Activated naive CD4-positive, alpha-beta T cell treated with anti-CD3 and anti-CD28 coated beads for 36 hours (primary cell): ENCODE results near the gene PFKL. TPM values are rescaled to one million over a fixed set of nuclear protein-coding genes. Genes with fewer than 3 reads are reported as not detected.

Experiments used
- CTCF ChIA-PET: fragments of 350-600 bp; sonication (Branson Sonifier 250); formaldehyde crosslinking; loops from one replicate; lab custom pipeline; 2021; ENCODE audit warnings: antibody characterized with exemption; lab: Charles Lee
- DNase-seq: peaks from one replicate; pipeline ENCODE4 v3.0.0-alpha.2; 2020
- H3K27ac Mint-ChIP-seq: one replicate; pipeline ENCODE4 v1.8.0; 2021; ENCODE audit warnings: mild to moderate bottlenecking, mixed read lengths
- H3K27me3 Mint-ChIP-seq: one replicate; pipeline ENCODE4 v1.8.0; 2021; ENCODE audit warnings: low read depth, mixed read lengths
- H3K36me3 Mint-ChIP-seq: one replicate; pipeline ENCODE4 v1.8.0; 2021; ENCODE audit warnings: low read depth, mixed read lengths
- H3K4me1 Mint-ChIP-seq: one replicate; pipeline ENCODE4 v1.8.0; 2021; ENCODE audit warnings: low read depth, mixed read lengths
- H3K4me3 Mint-ChIP-seq: one replicate; pipeline ENCODE4 v1.8.0; 2021; ENCODE audit warnings: mild to moderate bottlenecking, moderate library complexity, mixed read lengths
- H3K9me3 Mint-ChIP-seq: one replicate; pipeline ENCODE4 v1.8.0; 2021; ENCODE audit warnings: mixed read lengths
- intact Hi-C: fragments of 100-400 bp; cut with micrococcal nuclease; formaldehyde crosslinking; loops from one replicate; pipeline ENCODE4 v1.15.1; 2023
- total RNA-seq, 2 experiments: library from RNA; stranded (reverse); gene quantifications; one replicate each; pipeline ENCODE4 v1.2.3, GENCODE V29; 2021

Gene PFKL
- total RNA-seq, 2 experiments from 2014 or later: 166 to 171 TPM

DNA sequence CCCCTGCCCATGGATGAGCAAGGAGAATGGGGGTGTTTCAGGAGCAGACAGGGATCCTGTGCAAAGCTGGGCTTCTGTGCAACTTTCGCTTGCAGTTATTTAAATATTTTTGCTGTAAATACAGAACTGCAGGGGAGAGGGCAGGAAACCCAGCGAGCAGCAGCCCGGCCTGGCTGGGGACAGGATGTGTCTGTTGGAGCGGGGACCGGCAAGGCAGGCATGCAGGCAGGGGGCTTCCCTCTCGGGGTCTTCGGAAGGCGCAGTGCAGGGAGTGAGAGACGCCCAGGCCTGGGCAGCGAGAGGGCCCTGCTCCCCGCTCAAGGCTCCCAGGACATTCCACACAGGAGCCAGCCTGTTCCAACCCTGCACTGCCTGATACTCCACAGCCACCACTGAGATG, 15.9 kb upstream of the PFKL start:
- no peak overlapping the region for H3K27ac Mint-ChIP-seq
- intact Hi-C loops: no loop called here

DNA sequence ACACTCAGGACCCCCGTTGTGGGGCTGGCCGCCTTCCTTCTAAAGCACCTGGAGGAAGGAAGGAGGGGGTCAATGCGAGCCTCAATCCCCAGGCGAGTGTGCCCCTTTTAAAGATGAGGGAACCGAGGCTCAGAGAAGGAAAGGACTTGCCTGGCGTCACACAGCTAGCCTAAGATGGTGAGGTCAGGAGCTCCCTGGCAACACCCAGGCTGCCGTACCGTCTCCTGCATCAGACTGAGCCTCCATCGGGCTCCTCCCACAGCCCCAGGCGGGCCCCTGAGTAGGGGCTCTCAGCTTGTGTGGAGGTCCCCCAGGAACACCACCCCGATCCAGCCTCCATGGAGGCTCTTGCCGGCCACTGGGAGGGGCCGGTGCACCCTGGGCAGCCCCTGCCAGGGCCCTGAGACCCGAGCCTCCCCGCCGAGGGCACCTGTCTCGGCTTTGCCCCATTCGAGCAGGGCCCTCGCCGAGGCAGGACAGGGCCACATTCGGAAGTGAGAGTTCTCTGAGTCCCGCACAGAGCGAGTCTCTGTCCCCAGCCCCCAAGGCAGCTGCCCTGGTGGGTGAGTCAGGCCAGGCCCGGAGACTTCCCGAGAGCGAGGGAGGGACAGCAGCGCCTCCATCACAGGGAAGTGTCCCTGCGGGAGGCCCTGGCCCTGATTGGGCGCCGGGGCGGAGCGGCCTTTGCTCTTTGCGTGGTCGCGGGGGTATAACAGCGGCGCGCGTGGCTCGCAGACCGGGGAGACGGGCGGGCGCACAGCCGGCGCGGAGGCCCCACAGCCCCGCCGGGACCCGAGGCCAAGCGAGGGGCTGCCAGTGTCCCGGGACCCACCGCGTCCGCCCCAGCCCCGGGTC, 14.5 kb upstream of the PFKL start, which contains the start of gene AIRE:
AIRE (plus strand) TSS at position 739 of the 855 bp plus-strand sequence. CDS start 131 bp downstream, outside the sequence.
- Mint-ChIP-seq H3K9me3 (no peaks in the 10 kb centered on the region), H3K4me3 (no peak within 1 kb of the TSS), H3K36me3 (no peaks in the 10 kb centered on the region), H3K27ac (no peak within 1 kb of the TSS), H3K27me3 (peaks cover 3% of the 10 kb centered on the region), H3K4me1 (peaks cover 2% of the 10 kb centered on the region)
- intact Hi-C loops: no loop called here
- DNase-seq: no peak
- CTCF ChIA-PET: no interaction called here

More for the DNA sequence above, 15.9 kb upstream of the PFKL start:
- DNase-seq: no peak
- H3K4me3 Mint-ChIP-seq: no peak overlapping the region
- peaks cover 3% of the 10 kb centered on the region for H3K27me3 Mint-ChIP-seq
- no peaks in the 10 kb centered on the region for H3K9me3 Mint-ChIP-seq
- peaks cover 2% of the 10 kb centered on the region for H3K4me1 Mint-ChIP-seq
- CTCF ChIA-PET: no interaction called here
- no peaks in the 10 kb centered on the region for H3K36me3 Mint-ChIP-seq

DNA sequence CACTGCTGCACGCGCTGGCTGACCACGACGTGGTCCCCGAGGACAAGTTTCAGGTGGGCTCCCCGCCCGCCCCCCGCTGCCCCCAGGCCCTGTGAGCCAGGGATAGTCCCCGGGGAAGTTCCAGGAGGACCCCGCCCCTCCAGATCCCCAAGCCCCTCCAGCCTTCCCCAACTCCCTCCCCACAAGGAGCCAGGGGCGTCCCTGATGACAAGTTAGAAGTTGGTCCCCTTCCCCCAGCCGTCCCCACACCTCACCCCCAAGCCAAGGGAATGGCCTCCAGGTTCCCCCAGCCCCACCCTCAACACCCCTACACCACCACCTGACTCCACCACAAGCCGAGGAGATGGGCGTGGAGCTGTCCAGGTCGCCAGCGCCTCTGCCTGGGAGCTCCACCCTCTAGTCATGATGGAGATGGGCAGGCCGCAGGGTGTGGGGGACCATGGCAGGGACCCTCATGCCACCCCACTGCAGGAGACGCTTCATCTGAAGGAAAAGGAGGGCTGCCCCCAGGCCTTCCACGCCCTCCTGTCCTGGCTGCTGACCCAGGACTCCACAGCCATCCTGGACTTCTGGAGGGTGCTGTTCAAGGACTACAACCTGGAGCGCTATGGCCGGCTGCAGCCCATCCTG, 13.7 kb upstream of the PFKL start:
- Mint-ChIP-seq H3K4me3 (no peak overlapping the region), H3K27ac (no peak overlapping the region), H3K27me3 (peaks cover 3% of the 10 kb centered on the region), H3K9me3 (no peaks in the 10 kb centered on the region), H3K36me3 (no peaks in the 10 kb centered on the region), H3K4me1 (peaks cover 2% of the 10 kb centered on the region)
- CTCF ChIA-PET: no interaction called here
- DNase-seq: no peak
- intact Hi-C loops: no loop called here

DNA sequence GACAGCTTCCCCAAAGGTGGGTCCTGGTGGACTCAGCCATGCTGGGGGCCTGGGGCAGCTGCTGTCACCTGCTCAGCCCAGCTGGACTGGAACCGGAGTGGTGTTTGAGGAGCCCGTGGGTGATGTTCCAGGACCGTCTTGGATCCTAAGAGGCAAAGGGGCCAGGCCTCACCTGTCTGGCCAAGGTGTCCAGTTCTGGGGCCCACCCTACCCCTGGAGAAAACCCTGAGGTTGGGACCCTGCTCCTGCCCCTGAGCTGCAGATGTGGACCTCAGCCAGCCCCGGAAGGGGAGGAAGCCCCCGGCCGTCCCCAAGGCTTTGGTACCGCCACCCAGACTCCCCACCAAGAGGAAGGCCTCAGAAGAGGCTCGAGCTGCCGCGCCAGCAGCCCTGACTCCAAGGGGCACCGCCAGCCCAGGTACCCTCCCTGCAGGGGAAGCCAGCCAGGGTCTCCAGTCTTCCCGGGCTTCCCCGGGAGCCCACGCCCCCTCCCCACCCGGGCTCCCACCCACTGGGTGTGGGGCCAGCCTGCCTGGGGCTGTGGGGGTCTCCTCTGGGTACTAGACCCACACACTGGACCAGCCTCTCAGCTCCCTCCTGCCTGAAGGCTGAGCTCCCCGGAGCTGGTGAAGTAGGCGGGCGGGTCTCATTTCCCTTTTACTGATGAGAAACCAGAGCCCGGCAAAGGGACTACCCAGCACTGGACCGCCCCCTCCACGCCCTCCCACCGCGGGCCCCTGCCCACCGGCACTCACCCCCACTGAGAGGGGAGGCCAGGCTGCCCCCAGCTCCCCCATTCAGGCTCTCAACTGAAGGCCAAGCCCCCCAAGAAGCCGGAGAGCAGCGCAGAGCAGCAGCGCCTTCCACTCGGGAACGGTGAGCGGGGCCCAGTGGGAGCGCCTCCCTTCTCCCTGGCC, 12.9 kb upstream of the PFKL start:
- Mint-ChIP-seq H3K36me3 (no peaks in the 10 kb centered on the region), H3K27me3 (peaks cover 3% of the 10 kb centered on the region), H3K9me3 (no peaks in the 10 kb centered on the region), H3K27ac (no peak overlapping the region), H3K4me1 (peaks cover 2% of the 10 kb centered on the region), H3K4me3 (no peak overlapping the region)
- CTCF ChIA-PET: interaction anchor here (1.5 kb wide), 1 partner anchor 11 kb away, joined by 6 read pairs; no protein-coding TSS in a partner anchor
- DNase-seq: no peak
- intact Hi-C loops: no loop called here

DNA sequence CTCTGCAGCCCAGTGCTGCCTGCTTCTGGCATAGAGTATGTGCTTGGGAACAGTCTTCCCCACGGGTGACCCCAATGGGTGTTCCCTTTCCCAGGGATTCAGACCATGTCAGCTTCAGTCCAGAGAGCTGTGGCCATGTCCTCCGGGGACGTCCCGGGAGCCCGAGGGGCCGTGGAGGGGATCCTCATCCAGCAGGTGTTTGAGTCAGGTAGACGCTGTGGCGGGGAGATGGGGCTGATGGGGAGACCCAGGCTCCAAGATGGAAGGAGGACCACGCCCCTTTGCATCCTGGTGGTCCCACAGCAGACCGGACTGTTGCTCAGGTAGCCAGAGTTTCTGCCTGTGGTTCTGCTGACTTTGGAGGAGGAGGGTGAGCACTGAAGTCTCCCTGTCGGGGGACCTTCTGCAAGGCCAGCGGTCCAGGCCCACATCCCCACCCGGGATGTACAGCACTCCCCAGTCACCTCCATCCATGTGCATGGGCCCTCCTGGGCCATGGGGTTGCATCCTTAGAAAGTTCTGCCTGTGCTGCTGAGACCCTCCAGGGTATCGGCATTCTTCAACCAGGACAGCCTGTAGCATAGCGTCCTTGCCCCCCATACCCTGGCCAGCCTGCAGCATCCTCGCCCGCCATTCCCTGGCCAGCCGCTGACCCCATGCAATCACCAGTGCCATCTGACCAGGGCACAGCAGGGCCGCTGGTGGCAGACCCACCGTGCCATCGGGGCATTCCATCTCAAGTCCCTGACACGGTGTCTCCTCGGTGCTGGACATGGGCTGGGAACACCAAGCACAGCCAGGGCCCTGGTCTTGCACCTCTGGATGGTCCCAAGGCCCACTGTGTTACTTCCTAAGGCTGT, 11.4 kb upstream of the PFKL start:
- intact Hi-C loops: no loop called here
- DNase-seq: no peak
- no peaks in the 10 kb centered on the region for H3K36me3 Mint-ChIP-seq
- CTCF ChIA-PET: interaction anchor here (1.5 kb wide), 1 partner anchor 10 kb away, joined by 6 read pairs; no protein-coding TSS in a partner anchor
- H3K4me3 Mint-ChIP-seq: no peak overlapping the region
- H3K27ac Mint-ChIP-seq: no peak overlapping the region
- H3K27me3 Mint-ChIP-seq: peaks cover 3% of the 10 kb centered on the region
- peaks cover 3% of the 10 kb centered on the region for H3K4me1 Mint-ChIP-seq
- no peaks in the 10 kb centered on the region for H3K9me3 Mint-ChIP-seq

DNA sequence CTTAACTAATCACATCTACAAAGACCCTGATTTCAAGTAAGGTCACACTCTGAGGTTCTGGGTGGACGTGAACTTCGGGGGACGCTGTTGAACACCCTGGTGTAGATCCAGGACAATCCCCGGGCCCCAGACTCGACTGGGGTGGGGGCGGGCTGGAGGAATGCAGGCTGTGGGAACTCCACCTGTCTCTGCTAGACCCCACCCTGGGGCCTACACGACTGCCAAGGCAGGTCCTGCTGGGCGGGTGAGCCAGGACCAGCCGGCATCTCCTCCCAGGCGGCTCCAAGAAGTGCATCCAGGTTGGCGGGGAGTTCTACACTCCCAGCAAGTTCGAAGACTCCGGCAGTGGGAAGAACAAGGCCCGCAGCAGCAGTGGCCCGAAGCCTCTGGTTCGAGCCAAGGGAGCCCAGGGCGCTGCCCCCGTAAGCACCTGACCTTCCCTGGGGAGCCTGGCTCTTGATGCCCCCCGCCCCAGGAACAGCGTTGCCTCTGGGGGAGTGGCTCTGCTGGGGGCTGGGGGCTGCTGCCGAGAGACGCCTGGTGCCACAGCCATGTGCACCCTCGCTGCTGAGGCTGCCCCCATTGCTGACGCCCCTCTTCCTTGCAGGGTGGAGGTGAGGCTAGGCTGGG, 10.4 kb upstream of the PFKL start:
- Mint-ChIP-seq H3K9me3 (no peaks in the 10 kb centered on the region), H3K27me3 (peaks cover 3% of the 10 kb centered on the region), H3K27ac (no peak overlapping the region), H3K36me3 (no peaks in the 10 kb centered on the region), H3K4me3 (no peak overlapping the region), H3K4me1 (peaks cover 3% of the 10 kb centered on the region)
- no peak for DNase-seq
- CTCF ChIA-PET: no interaction called here
- intact Hi-C loops: no loop called here

GRCh38 chr21:44290327-44291077, 9.4 kb upstream of the PFKL start:
- H3K4me3 Mint-ChIP-seq: no peak overlapping the region
- intact Hi-C loops: no loop called here
- H3K9me3 Mint-ChIP-seq: no peaks in the 10 kb centered on the region
- H3K36me3 Mint-ChIP-seq: no peaks in the 10 kb centered on the region
- H3K27me3 Mint-ChIP-seq: peaks cover 3% of the 10 kb centered on the region
- CTCF ChIA-PET: no interaction called here
- DNase-seq: no peak
- no peak overlapping the region for H3K27ac Mint-ChIP-seq
- peaks cover 7% of the 10 kb centered on the region for H3K4me1 Mint-ChIP-seq

- H3K27ac Mint-ChIP-seq: no peak overlapping the region
- no peak for DNase-seq
- no peak overlapping the region for H3K4me3 Mint-ChIP-seq
- H3K4me1 Mint-ChIP-seq: peaks cover 7% of the 10 kb centered on the region
- CTCF ChIA-PET: no interaction called here
- no peaks in the 10 kb centered on the region for H3K36me3 Mint-ChIP-seq
- H3K9me3 Mint-ChIP-seq: no peaks in the 10 kb centered on the region
- intact Hi-C loops: no loop called here
- peaks cover 3% of the 10 kb centered on the region for H3K27me3 Mint-ChIP-seq
These were observed 8.5 kb upstream of the PFKL start for GRCh38 chr21:44291078-44291935.

DNA sequence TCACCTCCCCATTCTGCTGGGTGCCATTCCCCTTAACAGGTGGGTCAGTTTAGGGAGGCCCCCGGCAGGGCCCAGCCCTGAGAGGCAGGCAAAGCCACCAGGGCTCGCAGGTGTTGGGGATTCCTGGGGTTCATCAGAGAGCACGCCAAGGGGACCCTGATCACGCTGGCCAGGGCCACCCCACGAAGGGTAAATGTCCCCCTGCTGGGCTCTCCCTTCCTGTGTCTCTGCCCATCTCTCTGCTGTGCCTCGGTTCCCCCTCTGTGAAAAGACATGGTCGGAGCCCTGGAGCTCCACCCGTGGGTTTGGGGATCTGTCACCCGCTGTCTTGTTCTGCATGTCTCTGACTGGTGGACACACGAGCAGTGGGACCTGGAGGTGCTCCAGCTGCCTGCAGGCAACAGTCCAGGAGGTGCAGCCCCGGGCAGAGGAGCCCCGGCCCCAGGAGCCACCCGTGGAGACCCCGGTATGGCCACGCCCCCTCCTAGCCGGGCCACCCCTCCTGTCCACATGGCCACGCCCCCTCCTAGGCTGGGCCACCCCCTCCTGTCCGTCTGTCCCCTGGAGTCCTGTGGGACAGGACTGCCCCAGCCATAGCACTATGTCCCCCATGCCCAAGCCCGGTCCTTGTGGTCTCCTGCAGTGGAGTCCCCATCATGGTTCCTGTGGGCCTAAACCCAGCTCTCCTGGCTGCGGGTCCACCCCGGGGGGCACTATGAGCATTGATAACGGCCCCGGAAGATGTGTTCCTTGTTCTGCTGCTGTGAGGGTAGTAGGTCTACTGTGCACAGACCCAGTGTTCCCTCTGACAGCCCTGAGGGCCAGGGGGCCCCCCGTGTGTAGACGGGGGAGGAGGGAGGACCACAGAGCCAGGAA, 7.7 kb upstream of the PFKL start:
- Mint-ChIP-seq H3K4me1 (peaks cover 7% of the 10 kb centered on the region), H3K9me3 (no peaks in the 10 kb centered on the region), H3K36me3 (no peaks in the 10 kb centered on the region), H3K27me3 (peaks cover 3% of the 10 kb centered on the region), H3K27ac (no peak overlapping the region), H3K4me3 (no peak overlapping the region)
- intact Hi-C loops: no loop called here
- DNase-seq: no peak
- CTCF ChIA-PET: no interaction called here
